CD4-positive, alpha-beta T cell treated with Interleukin-21 for 1 hour (primary cell): ENCODE data around the gene KMT2E.

Source experiments
- DNase-seq: peaks from one replicate; pipeline ENCODE4 v3.0.0-alpha.2; 2020

The KMT2E gene

DNA sequence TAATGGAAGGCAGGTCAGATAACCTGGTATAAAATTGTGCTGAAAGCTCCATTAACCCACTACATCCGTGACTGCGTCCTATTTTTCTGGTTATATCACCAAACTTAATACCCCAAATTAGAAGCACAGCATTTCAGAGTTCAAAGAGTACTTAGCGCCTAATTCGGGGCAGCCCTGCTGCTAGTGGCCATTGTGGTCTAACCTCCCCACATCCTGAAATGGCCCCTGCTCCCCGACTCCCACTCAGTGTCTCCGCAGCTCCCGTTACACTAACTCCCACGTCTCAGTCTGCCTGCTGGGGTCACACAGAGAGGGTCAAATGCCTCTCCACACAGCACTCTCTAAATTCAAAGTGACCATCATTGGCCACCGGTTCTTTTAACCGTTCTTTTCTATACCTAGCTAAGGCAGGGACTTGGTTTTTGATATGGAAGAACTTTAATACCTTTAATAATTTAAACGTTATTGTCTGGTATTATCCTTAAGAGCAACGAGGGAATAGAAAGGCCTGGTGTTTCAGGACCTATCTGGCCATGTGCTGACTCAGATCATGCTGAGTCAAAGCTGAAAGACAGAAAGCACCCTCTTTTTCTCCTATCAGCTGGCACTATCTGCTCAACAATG lies 117.1 kb downstream of the KMT2E start:
- no peak for DNase-seq

DNA sequence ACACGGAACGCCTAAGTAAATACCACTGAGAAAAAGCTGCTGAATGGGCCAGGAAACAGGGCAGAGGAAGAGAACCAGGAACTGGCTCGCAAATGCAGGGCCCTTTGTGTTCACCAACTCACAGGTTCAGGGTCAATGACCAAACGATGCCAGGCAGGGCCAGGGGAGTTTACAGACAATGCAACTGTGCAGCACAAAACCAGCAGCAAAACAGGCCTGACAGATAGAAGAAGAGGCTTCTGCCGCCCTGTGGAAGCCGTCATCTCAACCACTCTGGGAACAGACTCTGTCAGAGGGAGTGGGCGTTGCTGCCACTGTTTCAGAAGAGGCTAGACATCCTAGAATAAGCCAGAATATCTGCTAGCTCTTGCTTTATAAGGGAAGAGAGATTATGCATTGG lies 117.9 kb downstream of the KMT2E start:
- no peak for DNase-seq

GRCh38 chr7:105132335-105132734 lies 118.3 kb downstream of the KMT2E start:
- no peak for DNase-seq

GRCh38 chr7:105132835-105133234 lies 118.8 kb downstream of the KMT2E start:
- no peak for DNase-seq

- no peak for DNase-seq
Measured at GRCh38 chr7:105133358-105133757, 119.4 kb downstream of the KMT2E start.

DNA sequence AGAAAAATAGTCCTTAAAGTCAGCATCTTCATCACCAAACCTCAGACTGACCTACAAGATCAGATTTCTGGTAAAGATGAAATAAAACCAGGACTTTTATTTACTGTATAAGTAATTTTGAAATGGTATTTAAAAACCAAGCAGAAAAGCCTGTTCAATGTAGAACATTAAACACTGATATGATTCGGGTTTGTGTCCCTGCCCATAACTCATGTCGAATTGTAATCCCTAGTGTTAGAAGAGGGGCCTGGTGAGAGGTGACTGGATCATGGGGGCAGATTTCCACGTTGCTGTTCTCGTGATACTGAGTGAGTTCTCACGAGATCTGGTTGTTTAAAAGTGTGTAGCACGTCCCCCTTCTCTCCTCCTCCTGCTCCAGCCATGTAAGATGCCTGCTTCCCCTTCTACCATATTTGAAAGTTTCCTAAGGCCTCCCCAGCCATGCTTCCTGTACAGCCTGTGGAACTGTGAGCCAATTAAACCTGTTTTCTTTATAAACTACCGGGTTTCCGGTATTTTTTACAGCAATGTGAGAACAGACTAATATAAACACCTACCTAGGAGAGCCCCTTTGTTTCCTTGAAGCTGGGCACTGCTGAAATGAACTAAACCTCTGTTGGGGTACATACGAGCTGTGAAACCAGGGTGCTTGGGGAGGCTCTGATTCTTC lies 120.1 kb downstream of the KMT2E start:
- no peak for DNase-seq

GRCh38 chr7:105136221-105136620 lies 122.2 kb downstream of the KMT2E start:
- no peak for DNase-seq

DNA sequence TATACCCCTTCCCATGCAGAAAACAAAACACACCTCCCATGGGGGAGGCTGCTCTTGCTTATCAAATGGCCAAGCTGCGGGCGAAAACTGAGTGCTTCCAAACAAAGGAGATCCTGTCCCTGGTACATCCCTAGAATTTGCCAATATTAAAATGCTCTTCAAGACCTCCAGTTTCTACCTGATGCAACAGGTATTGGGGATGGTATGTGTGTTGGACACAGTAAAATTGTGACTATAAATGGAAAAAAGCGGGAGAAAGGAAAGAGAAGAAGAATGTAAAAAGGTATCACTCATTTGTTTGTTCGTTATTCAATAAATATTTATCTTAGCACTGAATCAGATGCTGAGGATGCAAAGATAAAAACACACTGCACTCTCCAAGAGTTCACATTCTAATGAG lies 123.9 kb downstream of the KMT2E start:
- no peak for DNase-seq

GRCh38 chr7:105139381-105139780 lies 125.4 kb downstream of the KMT2E start:
- no peak for DNase-seq

GRCh38 chr7:105141068-105141467 lies 127.1 kb downstream of the KMT2E start:
- peak; percentile 13 for DNase-seq

DNA sequence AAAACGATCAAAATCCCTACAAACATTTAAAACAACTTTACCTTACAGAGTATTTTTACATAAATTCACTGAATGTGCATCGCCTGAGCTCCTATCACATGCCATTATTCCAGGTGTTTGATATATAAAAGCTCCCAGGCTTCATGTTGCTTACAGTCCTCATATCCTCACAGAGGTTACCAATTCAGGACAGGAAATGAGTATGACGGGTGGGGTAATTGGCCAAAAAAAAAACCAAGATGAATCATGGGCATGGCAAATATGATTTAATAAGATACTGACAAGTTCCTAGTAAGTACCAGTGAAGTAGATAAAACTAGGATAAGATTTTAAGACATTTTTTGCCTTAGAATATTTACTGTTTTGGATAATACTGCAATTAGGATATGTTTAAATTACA lies 135.8 kb downstream of the KMT2E start:
- no peak for DNase-seq

GRCh38 chr7:105151152-105151551 lies 137.1 kb downstream of the KMT2E start:
- no peak for DNase-seq

- no peak for DNase-seq
Measured at GRCh38 chr7:105153531-105153930, 139.5 kb downstream of the KMT2E start.

GRCh38 chr7:105154084-105154483 lies 140.1 kb downstream of the KMT2E start:
- DNase-seq = no peak

DNA sequence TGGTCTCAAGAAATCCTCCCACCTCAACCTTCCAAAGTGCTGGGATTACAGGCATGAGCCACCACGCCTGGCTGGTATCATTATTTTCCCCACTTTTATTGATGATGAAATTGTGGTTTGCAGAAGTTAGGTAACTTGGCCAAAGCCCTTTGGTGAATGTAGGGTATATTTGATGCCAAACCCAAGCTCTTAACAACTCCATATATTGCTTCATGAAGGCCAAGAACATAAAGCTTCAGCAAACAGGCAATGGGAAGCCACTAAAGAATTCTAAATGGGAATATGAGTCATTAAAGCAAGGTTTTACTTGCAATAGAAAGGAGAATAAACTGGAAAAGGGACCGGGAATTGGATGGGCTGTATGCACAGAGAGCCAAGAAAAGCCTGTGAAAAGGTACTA lies 142.7 kb downstream of the KMT2E start:
- no peak for DNase-seq

GRCh38 chr7:105157278-105157677 lies 143.3 kb downstream of the KMT2E start:
- no peak for DNase-seq

DNA sequence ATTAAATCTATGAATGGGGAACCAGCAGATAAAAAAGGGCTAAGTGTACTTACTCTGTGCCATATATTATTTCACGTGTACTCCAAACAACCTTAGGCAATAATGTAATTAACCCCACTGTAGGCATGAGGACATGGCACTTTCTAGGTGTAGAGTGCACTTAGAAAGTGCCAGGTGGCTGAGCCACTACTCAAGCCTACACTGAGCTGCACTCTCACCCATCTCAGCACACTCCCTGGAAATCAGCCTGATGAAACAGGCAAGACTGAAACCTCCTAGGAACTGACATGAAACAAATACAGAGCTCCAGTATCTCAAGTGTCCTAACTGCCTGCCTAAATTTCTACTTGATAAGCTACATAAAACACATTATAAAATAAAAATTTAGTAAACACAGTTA lies 147.4 kb downstream of the KMT2E start:
- no peak for DNase-seq
